GM08714 (cell line): ENCODE data around the gene CEP20.

Experiments used
- H3K4me3 ChIP-seq: fragments of 200-500 bp; sonication (Bioruptor generic); 2 replicates; pipeline ENCODE4 v1.5.1; 2014; ENCODE audit warnings: mild to moderate bottlenecking, low read length, inconsistent platforms
- ZNF274 ChIP-seq: IDR thresholded peaks from 2 replicates; pipeline ENCODE4 v1.6.1; 2012; ENCODE audit warnings: mild to moderate bottlenecking, low read depth, low read length

The CEP20 gene

GRCh38 chr16:15837761-15838160, 50.6 kb downstream of the CEP20 start:
- TF ChIP-seq ZNF274, result no peak
- no peak overlapping the region for H3K4me3 ChIP-seq

- no peak overlapping the region for H3K4me3 ChIP-seq
- TF ChIP-seq ZNF274, result no peak
Observed at GRCh38 chr16:15836965-15837611, 51.3 kb downstream of the CEP20 start.

- TF ChIP-seq ZNF274, result no peak
- no peak overlapping the region for H3K4me3 ChIP-seq
Observed at GRCh38 chr16:15836074-15836473, 52.3 kb downstream of the CEP20 start.

GRCh38 chr16:15835136-15835878, 53.1 kb downstream of the CEP20 start:
- H3K4me3 ChIP-seq, result no peak overlapping the region
- TF ChIP-seq ZNF274, result no peak

- TF ChIP-seq ZNF274, result no peak
- H3K4me3 ChIP-seq, result no peak overlapping the region
Observed at GRCh38 chr16:15834502-15834901, 53.9 kb downstream of the CEP20 start.

GRCh38 chr16:15833541-15833940, 54.9 kb downstream of the CEP20 start:
- no peak overlapping the region for H3K4me3 ChIP-seq
- TF ChIP-seq ZNF274, result no peak

GRCh38 chr16:15832241-15832640, 56.2 kb downstream of the CEP20 start:
- no peak for TF ChIP-seq ZNF274
- H3K4me3 ChIP-seq, result no peak overlapping the region

GRCh38 chr16:15830832-15831451, 57.5 kb downstream of the CEP20 start:
- H3K4me3 ChIP-seq, result no peak overlapping the region
- TF ChIP-seq ZNF274, result no peak

GRCh38 chr16:15829460-15829859, 58.9 kb downstream of the CEP20 start:
- no peak for TF ChIP-seq ZNF274
- H3K4me3 ChIP-seq, result no peak overlapping the region

- no peak overlapping the region for H3K4me3 ChIP-seq
- no peak for TF ChIP-seq ZNF274
Observed at GRCh38 chr16:15827709-15828343, 60.6 kb downstream of the CEP20 start.

- no peak overlapping the region for H3K4me3 ChIP-seq
- no peak for TF ChIP-seq ZNF274
Observed at GRCh38 chr16:15827299-15827698, 61.1 kb downstream of the CEP20 start.

- H3K4me3 ChIP-seq, result no peak overlapping the region
- TF ChIP-seq ZNF274, result no peak
Observed at GRCh38 chr16:15825750-15826305, 62.6 kb downstream of the CEP20 start.

- no peak for TF ChIP-seq ZNF274
- no peak overlapping the region for H3K4me3 ChIP-seq
Observed at GRCh38 chr16:15822957-15823356, 65.4 kb downstream of the CEP20 start.

- H3K4me3 ChIP-seq, result no peak overlapping the region
- no peak for TF ChIP-seq ZNF274
Observed at GRCh38 chr16:15820837-15821236, 67.6 kb downstream of the CEP20 start.

- no peak overlapping the region for H3K4me3 ChIP-seq
- TF ChIP-seq ZNF274, result no peak
Observed at GRCh38 chr16:15819046-15819445, 69.4 kb downstream of the CEP20 start.
